ENCODE measurements around the gene UBASH3A.
A peak's percentile ranks its signal among the peaks of the same experiment; 100 is the strongest.

Gene UBASH3A

GRCh38 chr21:42403611-42404231, at the start of gene UBASH3A:
UBASH3A (plus strand) TSS chr21:42403902; CDS start chr21:42403946, 44 bp downstream.
- DNase-seq (ENCODE audit: low read depth), result peak; percentile 34

- no peak for DNase-seq (ENCODE audit: low read depth)
These were observed 47.7 kb upstream of the UBASH3A start for GRCh38 chr21:42356046-42356445.

- no peak for DNase-seq (ENCODE audit: low read depth)
These were observed 47.1 kb upstream of the UBASH3A start for GRCh38 chr21:42356650-42357049.

- no peak for DNase-seq (ENCODE audit: low read depth)
These were observed 46.4 kb upstream of the UBASH3A start for GRCh38 chr21:42357307-42357706.

GRCh38 chr21:42358261-42358660, 45.4 kb upstream of the UBASH3A start:
- no peak for DNase-seq (ENCODE audit: low read depth)

GRCh38 chr21:42358937-42359336, 44.8 kb upstream of the UBASH3A start:
- no peak for DNase-seq (ENCODE audit: low read depth)

GRCh38 chr21:42360317-42360716, 43.4 kb upstream of the UBASH3A start:
- DNase-seq (ENCODE audit: low read depth), result no peak

GRCh38 chr21:42361286-42361685, 42.4 kb upstream of the UBASH3A start:
- no peak for DNase-seq (ENCODE audit: low read depth)

GRCh38 chr21:42362198-42362597, 41.5 kb upstream of the UBASH3A start:
- no peak for DNase-seq (ENCODE audit: low read depth)

- DNase-seq (ENCODE audit: low read depth), result no peak
These were observed 41.0 kb upstream of the UBASH3A start for GRCh38 chr21:42362700-42363099.

GRCh38 chr21:42363312-42363711, 40.4 kb upstream of the UBASH3A start:
- no peak for DNase-seq (ENCODE audit: low read depth)

- no peak for DNase-seq (ENCODE audit: low read depth)
These were observed 39.3 kb upstream of the UBASH3A start for GRCh38 chr21:42364304-42364865.

GRCh38 chr21:42365770-42366169, 37.9 kb upstream of the UBASH3A start:
- no peak for DNase-seq (ENCODE audit: low read depth)

- DNase-seq (ENCODE audit: low read depth), result no peak
These were observed 37.3 kb upstream of the UBASH3A start, which contains the start of gene TFF1 for GRCh38 chr21:42366292-42367010. TFF1 (minus strand) TSS chr21:42366535; CDS start chr21:42366495, 40 bp downstream.

- DNase-seq (ENCODE audit: low read depth), result no peak
These were observed 36.1 kb upstream of the UBASH3A start for GRCh38 chr21:42367367-42368165.

GRCh38 chr21:42369821-42370220, 33.9 kb upstream of the UBASH3A start:
- DNase-seq (ENCODE audit: low read depth), result no peak

- no peak for DNase-seq (ENCODE audit: low read depth)
These were observed 32.6 kb upstream of the UBASH3A start for GRCh38 chr21:42370894-42371654.

- no peak for DNase-seq (ENCODE audit: low read depth)
These were observed 30.4 kb upstream of the UBASH3A start for GRCh38 chr21:42373196-42373907.

- no peak for DNase-seq (ENCODE audit: low read depth)
These were observed 29.7 kb upstream of the UBASH3A start for GRCh38 chr21:42373908-42374455.

GRCh38 chr21:42374457-42374856, 29.2 kb upstream of the UBASH3A start:
- DNase-seq (ENCODE audit: low read depth), result no peak
